Endothelial cell (in vitro differentiated cells): ENCODE data around the gene HAUS5. TPM values are rescaled to one million over a fixed set of nuclear protein-coding genes. Genes with fewer than 3 reads are reported as not detected.

Experiments used
- DNase-seq: peaks from one replicate; pipeline ENCODE4 v3.0.0; 2021; ENCODE audit warnings: low spot score
- H3K27ac Mint-ChIP-seq: one replicate; pipeline ENCODE4 v1.8.0; 2021; ENCODE audit warnings: mixed read lengths, inconsistent platforms; ENCODE audit not compliant: unreplicated experiment
- H3K27me3 Mint-ChIP-seq: one replicate; pipeline ENCODE4 v1.8.0; 2021; ENCODE audit warnings: mild to moderate bottlenecking, moderate library complexity, mixed read lengths, inconsistent platforms; ENCODE audit not compliant: unreplicated experiment
- H3K36me3 Mint-ChIP-seq: one replicate; pipeline ENCODE4 v1.8.0; 2021; ENCODE audit warnings: mild to moderate bottlenecking, low read depth, mixed read lengths, inconsistent platforms; ENCODE audit not compliant: unreplicated experiment
- H3K4me1 Mint-ChIP-seq: one replicate; pipeline ENCODE4 v1.8.0; 2021; ENCODE audit warnings: mild to moderate bottlenecking, mixed read lengths, inconsistent platforms; ENCODE audit not compliant: unreplicated experiment
- H3K4me3 Mint-ChIP-seq: one replicate; pipeline ENCODE4 v1.8.0; 2021; ENCODE audit warnings: mild to moderate bottlenecking, mixed read lengths, inconsistent platforms; ENCODE audit not compliant: unreplicated experiment
- H3K9me3 Mint-ChIP-seq: one replicate; pipeline ENCODE4 v1.8.0; 2021; ENCODE audit warnings: mixed read lengths, inconsistent platforms; ENCODE audit not compliant: unreplicated experiment
- CTCF ChIP-seq: fragments of 200-600 bp; sonication (generic); IDR thresholded peaks from one replicate; pipeline ENCODE4 v1.5.0; 2021; ENCODE audit warnings: antibody characterized with exemption; ENCODE audit not compliant: unreplicated experiment
- total RNA-seq: library from RNA; stranded (reverse); fragmentation: NEBNext Ultra II Directional; extraction: Animal tissue kit (Norgen Biotek cat#: 25700); gene quantifications from one replicate; pipeline ENCODE4 v1.2.1, GENCODE V29; 2021; ENCODE audit not compliant: unreplicated experiment

Gene HAUS5
- total RNA-seq, 1 donor from 2014 or later = 30.2 TPM

GRCh38 chr19:35661995-35662340, 49.4 kb downstream of the HAUS5 start:
- H3K4me1 Mint-ChIP-seq = no peaks in the 10 kb centered on the region
- DNase-seq = no peak
- H3K4me3 Mint-ChIP-seq = no peak overlapping the region
- no peaks in the 10 kb centered on the region for H3K9me3 Mint-ChIP-seq
- peaks cover 3% of the 10 kb centered on the region for H3K27me3 Mint-ChIP-seq
- no peak for TF ChIP-seq CTCF
- no peak overlapping the region for H3K27ac Mint-ChIP-seq
- H3K36me3 Mint-ChIP-seq = peaks cover 13% of the 10 kb centered on the region

GRCh38 chr19:35663981-35664380, 51.4 kb downstream of the HAUS5 start:
- Mint-ChIP-seq H3K36me3 (peaks cover 5% of the 10 kb centered on the region), H3K9me3 (no peaks in the 10 kb centered on the region), H3K4me3 (no peak overlapping the region), H3K4me1 (no peaks in the 10 kb centered on the region), H3K27ac (no peak overlapping the region), H3K27me3 (peaks cover 3% of the 10 kb centered on the region)
- no peak for DNase-seq
- no peak for TF ChIP-seq CTCF

- DNase-seq = no peak
- no peak for TF ChIP-seq CTCF
- peaks cover 4% of the 10 kb centered on the region for H3K27me3 Mint-ChIP-seq
- no peaks in the 10 kb centered on the region for H3K4me1 Mint-ChIP-seq
- no peak overlapping the region for H3K27ac Mint-ChIP-seq
- H3K4me3 Mint-ChIP-seq = no peak overlapping the region
- H3K36me3 Mint-ChIP-seq = no peaks in the 10 kb centered on the region
- H3K9me3 Mint-ChIP-seq = no peaks in the 10 kb centered on the region
Observed at GRCh38 chr19:35665157-35665556, 52.6 kb downstream of the HAUS5 start.

- no peak overlapping the region for H3K27ac Mint-ChIP-seq
- H3K4me1 Mint-ChIP-seq = no peaks in the 10 kb centered on the region
- no peaks in the 10 kb centered on the region for H3K9me3 Mint-ChIP-seq
- peaks cover 5% of the 10 kb centered on the region for H3K27me3 Mint-ChIP-seq
- DNase-seq = no peak
- no peaks in the 10 kb centered on the region for H3K36me3 Mint-ChIP-seq
- no peak for TF ChIP-seq CTCF
- no peak overlapping the region for H3K4me3 Mint-ChIP-seq
Observed at GRCh38 chr19:35665604-35666003, 53.1 kb downstream of the HAUS5 start.

- DNase-seq = no peak
- TF ChIP-seq CTCF = no peak
- Mint-ChIP-seq H3K4me1 (no peaks in the 10 kb centered on the region), H3K27me3 (peaks cover 9% of the 10 kb centered on the region), H3K27ac (no peak within 1 kb of the TSS), H3K4me3 (no peak within 1 kb of the TSS), H3K9me3 (no peaks in the 10 kb centered on the region), H3K36me3 (no peaks in the 10 kb centered on the region)
Observed at GRCh38 chr19:35666251-35666913, 53.8 kb downstream of the HAUS5 start, which contains the start of gene UPK1A. TSS of gene UPK1A (plus strand) at chr19:35666517. CDS start at chr19:35666813, 296 bp downstream.
